Glomerular endothelial cell (primary cell): Measurements from ENCODE around the gene CSTF3. TPM values are rescaled to one million over a fixed set of nuclear protein-coding genes. Genes with fewer than 3 reads are reported as not detected.

ENCODE experiments used
- DNase-seq: peaks from one replicate; pipeline ENCODE4 v3.0.0-alpha.2; 2011; ENCODE audit warnings: low read depth, low spot score; ENCODE audit errors: extremely low read depth
- total RNA-seq: library from RNA; depleted of rRNA; stranded (reverse); fragments of >200 nt; gene quantifications from 2 replicates; pipeline ENCODE4 v1.2.3, GENCODE V29; 2015

CSTF3 gene
- total RNA-seq, 1 donor from 2014 or later: 24.4 TPM

GRCh38 chr11:33045551-33046255 is 115.6 kb downstream of the CSTF3 start:
- no peak for DNase-seq

GRCh38 chr11:33044285-33044756 is 117.0 kb downstream of the CSTF3 start:
- DNase-seq: no peak

GRCh38 chr11:33043221-33043830 is 118.0 kb downstream of the CSTF3 start:
- no peak for DNase-seq

GRCh38 chr11:33040862-33041453 is 120.3 kb downstream of the CSTF3 start:
- no peak for DNase-seq

- no peak for DNase-seq
Measured at GRCh38 chr11:33040033-33040861, 121.0 kb downstream of the CSTF3 start.

- DNase-seq: no peak
Measured at GRCh38 chr11:33039274-33040032, 121.8 kb downstream of the CSTF3 start, which contains the start of gene TCP11L1. Gene TCP11L1 (plus strand): TSS chr11:33039572. CDS start chr11:33043774, 4,202 bp downstream.

GRCh38 chr11:33035011-33035410 is 126.3 kb downstream of the CSTF3 start:
- no peak for DNase-seq

Other genes with a start within 250 kb of the CSTF3 start
- gene DEPDC7, start 145.6 kb downstream of the CSTF3 start, total RNA-seq: 0.99 and 2.0 TPM in 2 replicates
- gene TCP11L1, start 121.9 kb downstream of the CSTF3 start, total RNA-seq: 23.2 and 32.9 TPM in 2 replicates
- 34.1 and 34.9 TPM in 2 replicates for gene HIPK3, start 95.9 kb upstream of the CSTF3 start, total RNA-seq
- gene KIAA1549L, start 214.6 kb upstream of the CSTF3 start, total RNA-seq: 32.4 and 36.2 TPM in 2 replicates